GM20000 (cell line): ENCODE measurements around the gene GATA3.

Experiments
- DNase-seq: peaks from one replicate; pipeline ENCODE4 v3.0.0; 2012; ENCODE audit warnings: low spot score
- CTCF ChIP-seq: IDR thresholded peaks from 2 replicates; pipeline ENCODE4 v1.5.1; 2012; ENCODE audit warnings: mild to moderate bottlenecking, control low read depth; ENCODE audit errors: extremely low read depth, missing control alignments

The GATA3 gene

DNA sequence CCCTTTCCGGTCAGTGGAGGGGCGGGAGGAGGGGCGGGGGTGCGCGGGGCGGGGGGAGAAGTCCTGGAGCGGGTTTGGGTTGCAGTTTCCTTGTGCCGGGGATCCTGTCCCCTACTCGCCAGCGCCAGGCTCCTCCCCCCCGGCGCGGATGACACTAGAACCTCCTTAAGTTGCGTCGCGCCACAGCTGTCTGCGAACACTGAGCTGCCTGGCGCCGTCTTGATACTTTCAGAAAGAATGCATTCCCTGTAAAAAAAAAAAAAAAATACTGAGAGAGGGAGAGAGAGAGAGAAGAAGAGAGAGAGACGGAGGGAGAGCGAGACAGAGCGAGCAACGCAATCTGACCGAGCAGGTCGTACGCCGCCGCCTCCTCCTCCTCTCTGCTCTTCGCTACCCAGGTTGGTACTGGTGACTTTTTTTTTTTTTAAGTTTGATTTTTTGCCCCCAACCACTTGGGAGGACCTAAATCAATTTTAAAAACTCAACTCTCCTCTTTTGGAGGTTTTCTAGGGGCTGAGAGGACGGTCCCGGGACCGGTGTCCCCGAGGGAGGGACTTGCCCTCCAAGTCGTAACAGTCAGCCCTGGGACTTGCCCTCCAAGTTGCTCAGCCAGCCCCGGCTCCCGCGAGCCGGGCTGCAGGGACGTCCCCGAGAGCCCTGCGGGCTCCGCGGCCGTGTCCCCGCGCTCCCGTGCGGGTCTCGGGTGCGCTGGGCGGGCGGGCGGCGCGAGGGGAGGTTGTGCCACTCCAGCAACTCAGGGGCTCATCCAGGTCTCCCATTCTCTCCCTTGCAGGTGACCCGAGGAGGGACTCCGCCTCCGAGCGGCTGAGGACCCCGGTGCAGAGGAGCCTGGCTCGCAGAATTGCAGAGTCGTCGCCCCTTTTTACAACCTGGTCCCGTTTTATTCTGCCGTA is at the start of gene GATA3:
GATA3 (plus strand) TSS at position 195 of the 914 bp plus-strand sequence. CDS start 968 bp downstream, outside the sequence.
- no peak for TF ChIP-seq CTCF
- peak; percentile 90 for DNase-seq

GRCh38 chr10:8006274-8006999 is 48.1 kb upstream of the GATA3 start:
- TF ChIP-seq CTCF = no peak
- DNase-seq = peak; percentile 42

- no peak for DNase-seq
- no peak for TF ChIP-seq CTCF
Measured at GRCh38 chr10:8009031-8009430, 45.5 kb upstream of the GATA3 start.

DNA sequence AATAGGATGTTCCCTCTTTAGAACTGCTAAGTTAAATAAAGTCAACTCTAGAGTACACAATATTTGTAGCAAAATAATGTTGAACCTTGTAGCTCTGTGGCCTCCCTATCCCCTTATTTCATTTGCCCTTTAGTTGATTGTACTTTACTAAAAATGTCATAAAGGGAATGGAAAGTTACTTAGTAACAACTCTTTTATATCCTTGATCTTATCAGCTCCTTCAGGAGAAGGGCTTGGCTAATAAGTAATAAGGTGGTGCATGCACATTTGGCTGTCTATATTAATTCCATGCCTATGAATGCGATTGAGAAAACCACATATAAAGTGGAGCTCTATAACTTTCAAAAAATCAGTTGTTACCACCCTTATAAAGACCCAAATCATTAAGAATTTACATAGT is 41.5 kb upstream of the GATA3 start:
- no peak for DNase-seq
- no peak for TF ChIP-seq CTCF

GRCh38 chr10:8013619-8014018 is 40.9 kb upstream of the GATA3 start:
- no peak for DNase-seq
- TF ChIP-seq CTCF = no peak

GRCh38 chr10:8014649-8015048 is 39.8 kb upstream of the GATA3 start:
- no peak for TF ChIP-seq CTCF
- no peak for DNase-seq

DNA sequence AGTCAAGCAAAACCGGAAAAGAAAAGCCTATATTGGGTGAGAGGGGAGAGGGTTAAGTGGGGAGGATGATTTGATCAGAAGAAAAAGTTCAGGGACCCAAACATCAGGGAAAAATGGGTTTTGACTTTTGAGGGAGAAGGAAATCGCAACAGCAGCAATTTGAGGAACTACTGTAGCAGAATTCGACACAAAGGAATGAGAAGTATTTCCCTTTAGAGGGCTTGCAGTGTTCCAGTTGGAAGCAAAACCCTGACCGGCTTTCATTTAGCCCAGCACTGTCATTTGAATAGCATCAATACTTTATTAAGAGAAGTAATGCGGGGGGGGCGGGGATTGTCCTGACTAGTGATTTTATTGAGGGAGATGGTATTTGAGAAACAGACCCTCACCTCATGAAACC is 37.2 kb upstream of the GATA3 start:
- TF ChIP-seq CTCF = no peak
- DNase-seq = no peak
